A172 (cell line): ENCODE measurements around the gene SLC25A21. TPM values are rescaled to one million over a fixed set of nuclear protein-coding genes. Genes with fewer than 3 reads are reported as not detected.
"Not testable (repeated sequence)": the region's sequence is repeated elsewhere in the genome, so short reads cannot be mapped to it uniquely, and the experiment has no call there.

ENCODE experiments used
- DNase-seq: peaks from one replicate; pipeline ENCODE4 v3.0.0-alpha.2; 2015; ENCODE audit warnings: low spot score
- total RNA-seq: library from RNA; depleted of rRNA; stranded (reverse); fragments of >200 nt; shearing (Covaris generic); gene quantifications from 2 replicates; pipeline ENCODE4 v1.2.3, GENCODE V29; 2014

SLC25A21 gene
- total RNA-seq, 1 experiment from 2014 or later = 0.22 TPM

DNA sequence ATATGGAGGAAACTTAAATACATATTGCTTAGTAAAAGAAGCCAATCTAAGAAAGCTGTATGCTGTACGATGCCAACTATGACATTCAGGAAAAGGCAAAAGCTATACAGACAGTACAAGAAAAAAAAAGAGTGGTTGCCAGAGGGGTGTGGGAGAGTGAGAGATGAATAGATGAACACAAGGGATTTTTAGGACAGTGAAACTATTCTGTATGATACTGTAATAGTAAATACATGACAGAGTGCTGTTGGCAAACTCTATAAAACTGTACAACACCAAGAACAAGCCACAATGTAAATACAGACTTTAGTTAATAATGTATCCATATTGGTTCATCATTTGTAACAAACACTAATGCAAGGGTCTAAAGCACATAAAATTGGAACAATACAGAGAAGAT lies 14.5 kb upstream of the SLC25A21 start:
- no peak for DNase-seq

- DNase-seq = no peak
These were observed 13.3 kb upstream of the SLC25A21 start for GRCh38 chr14:37185670-37186069.

DNA sequence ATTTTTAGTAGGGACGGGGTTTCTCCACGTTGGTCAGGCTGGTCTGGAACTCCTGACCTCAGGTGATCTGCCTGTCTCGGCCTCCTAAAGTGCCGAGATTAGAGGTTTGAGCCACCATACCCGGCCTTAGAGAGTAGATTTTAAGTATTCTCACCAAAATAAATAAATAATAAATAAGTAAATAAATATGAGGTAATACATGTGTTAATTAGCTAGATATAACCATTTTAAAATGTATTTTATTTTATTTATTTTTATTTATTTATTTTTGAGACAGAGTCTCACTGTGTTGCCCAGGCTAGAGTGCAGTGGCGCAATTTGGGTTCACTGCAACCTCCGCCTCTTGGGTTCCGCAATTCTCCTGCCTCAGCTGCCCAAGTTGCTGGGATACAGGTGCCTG lies 12.1 kb upstream of the SLC25A21 start:
- not testable (repeated sequence) for DNase-seq

DNA sequence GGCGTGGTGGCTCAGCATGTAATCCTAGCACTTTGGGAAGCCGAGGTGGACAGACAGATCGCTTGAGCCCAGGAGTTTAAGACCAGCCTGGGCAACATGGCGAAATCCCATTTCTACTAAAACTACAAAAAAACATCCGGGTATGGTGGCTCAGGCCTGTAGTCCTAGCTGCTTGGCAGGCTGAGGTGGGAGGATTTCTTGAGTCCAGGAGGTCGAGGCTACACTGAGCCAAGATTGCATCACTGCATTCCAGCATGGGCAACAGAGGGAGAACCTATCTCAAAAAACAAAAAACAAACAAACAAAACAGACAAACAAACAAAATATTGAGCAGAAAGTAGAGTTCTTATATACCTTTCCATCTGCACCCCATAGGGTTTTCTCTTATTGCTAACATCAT lies 9.0 kb upstream of the SLC25A21 start:
- DNase-seq = no peak

DNA sequence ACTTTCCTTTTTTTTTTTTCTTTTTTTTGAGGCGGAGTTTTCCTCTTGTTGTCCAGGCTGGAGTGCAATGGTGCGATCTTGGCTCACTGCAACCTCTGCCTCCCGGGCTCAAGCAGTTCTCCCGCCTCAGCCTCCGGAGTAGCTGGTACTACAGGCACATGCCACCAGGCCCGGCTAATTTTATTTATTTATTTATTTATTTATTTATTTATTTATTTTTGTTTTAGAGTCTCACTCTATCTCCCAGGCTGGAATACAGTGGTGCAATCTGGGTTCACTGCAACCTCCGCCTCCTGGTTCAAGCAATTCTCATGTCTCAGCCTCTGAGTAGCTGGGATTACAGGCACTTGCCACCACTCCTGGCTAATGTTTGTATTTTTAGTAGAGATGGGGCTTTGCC lies 8.5 kb upstream of the SLC25A21 start:
- not testable (repeated sequence) for DNase-seq

DNA sequence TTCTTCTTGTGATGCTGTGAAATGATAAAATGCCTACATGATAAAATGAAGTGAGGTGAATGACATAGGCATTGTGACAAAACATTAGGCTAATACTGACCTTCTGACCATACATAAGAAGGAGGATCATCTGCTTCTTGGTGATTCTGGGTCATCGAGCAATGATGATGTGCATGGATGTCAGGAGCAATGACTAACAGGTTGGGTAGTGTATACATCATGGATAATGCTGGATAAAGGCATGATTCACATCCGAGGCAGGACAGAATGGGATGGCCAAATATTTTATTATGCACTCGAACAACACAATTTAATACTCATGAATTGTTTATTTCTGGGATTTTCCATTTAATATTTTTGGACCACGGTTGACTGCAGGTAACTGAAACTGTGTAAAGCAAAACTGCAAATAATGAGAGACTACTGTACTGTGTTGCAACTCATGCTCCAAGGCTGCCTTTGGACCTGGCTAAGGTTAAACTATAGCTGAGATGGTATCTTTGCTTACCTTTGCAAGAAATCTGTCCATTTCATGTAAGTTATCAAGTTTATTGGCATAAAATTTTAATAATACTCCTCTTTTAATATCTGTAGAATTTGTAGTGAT lies 7.6 kb upstream of the SLC25A21 start:
- DNase-seq = no peak

DNA sequence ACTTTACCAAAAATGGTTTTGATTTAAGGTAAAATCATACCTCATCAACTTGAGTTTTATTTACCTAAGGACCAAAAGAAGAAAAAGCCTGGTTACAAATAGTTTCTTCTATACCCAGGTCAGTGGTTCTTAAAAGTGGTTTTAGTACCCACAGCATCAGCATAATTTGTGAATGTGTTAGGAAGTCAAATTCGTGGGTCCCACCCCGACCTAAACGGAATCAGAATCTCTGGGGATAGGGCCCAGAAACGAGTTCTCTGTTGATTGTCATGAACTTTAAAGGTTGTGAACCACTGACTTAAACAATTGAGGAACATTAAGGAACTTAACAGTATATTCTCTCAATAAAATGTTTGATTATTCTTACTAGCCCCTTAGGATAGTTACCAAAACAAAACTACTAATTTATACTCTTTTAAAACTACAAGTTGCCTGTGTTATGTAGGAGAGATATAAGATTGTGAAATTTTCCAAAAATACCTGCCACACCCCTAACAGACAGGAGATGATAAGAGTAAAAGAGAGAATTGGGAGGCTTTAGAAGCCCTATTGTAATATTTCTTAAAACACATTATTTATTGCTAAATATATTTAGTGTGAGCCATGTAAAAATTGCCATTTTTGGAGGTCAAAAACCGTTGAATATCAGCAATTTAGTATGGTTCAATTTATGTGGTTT lies 669 bp upstream of the SLC25A21 start:
- DNase-seq = no peak

DNA sequence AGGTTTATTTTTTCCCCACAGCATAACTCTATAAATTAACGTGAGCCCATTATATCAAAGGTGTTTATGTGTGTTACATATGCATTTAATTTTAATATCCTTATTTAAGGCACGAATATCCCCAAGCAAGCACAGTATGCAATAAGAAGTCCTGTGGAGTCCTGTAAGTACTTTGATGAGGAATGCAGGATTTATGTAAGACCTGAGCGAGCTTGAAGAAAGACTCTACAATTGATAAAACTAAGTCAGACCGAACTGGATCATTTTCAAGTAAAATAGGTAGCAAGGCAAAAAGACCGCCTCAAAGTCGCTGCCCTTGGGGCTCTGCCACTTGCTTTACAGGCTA lies 755 bp downstream of the SLC25A21 start:
- DNase-seq = no peak

DNA sequence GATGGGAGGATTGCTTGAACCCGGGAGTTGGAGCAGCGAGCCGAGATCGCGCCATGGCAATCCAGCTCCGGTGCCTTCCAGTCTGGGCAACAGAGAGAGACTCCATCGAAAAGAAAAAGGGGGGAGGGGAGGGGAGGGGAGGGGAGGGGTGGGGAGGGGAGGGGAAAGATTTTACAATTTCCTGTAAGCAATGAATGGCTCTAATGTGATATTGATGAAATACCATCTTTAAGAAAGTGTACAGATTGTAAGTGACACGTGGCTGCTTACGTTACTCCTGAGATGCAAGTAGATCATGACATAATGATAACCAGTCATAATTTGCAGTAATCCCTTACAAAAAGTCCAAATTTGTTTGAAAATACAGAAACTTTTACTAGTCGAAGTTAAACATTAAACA lies 1.4 kb downstream of the SLC25A21 start:
- DNase-seq = no peak

DNA sequence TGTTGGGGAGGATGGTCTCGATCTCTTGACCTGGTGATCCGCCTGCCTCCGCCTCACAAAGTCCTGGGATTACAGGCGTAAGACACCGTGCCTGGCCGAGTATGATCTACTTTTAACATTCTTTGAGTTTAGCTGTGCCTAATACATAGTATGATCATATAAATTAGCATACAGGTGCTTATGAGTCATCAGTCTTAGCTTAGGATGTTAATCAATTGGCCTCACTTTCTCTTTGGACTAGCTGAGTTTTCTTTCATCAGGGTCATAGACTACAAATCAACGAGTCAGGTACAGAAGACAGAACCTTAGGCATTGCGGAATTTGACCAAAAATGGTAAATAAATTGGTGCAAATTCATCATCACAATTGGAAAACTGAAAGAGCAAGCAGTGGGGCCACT lies 2.2 kb downstream of the SLC25A21 start:
- DNase-seq = no peak

- no peak for DNase-seq
These were observed 3.7 kb downstream of the SLC25A21 start for GRCh38 chr14:37168721-37169120.

DNA sequence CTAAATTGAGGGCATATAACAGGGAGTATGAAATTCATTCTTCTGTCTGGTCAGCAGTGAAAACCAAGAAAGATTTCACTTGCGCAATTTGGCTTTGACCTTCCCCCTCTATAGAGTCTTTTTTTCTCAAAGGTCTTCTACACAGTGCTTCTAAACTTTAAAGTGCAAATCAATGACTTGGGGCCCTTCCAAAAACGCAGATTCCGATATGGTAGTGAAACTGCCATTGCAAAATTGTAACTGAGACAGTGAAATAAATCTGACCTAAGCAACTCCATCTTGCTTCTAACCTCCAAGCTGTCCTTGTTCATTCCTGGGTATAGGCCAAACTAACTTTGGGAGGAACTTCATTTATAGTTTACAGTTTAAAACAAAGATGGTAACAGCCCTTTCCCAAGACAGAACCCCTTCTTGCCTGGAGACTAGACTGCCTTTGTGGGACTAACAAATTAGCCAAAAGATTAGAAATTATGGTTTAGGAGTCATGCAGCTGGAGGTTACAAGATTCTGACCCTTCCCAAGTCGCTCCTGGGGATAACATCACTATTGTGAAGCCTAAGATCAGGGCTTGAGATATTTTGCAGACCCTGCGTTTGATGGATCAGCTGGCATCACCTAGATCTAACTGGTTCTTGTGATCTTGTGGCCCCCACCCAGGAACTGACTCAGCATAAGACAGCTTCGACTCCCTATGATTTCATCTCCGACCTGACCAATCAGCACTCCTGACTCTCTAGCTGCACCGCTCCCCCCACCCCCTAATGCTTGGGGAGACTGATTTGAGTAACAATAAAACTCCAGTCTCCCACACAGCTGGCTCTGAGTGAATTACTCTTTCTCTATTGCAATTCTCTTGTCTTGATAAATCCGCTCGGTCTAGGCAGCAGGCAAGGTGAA lies 5.0 kb downstream of the SLC25A21 start:
- peak; percentile 26 for DNase-seq

GRCh38 chr14:37165794-37166193 lies 6.6 kb downstream of the SLC25A21 start:
- DNase-seq = no peak

DNA sequence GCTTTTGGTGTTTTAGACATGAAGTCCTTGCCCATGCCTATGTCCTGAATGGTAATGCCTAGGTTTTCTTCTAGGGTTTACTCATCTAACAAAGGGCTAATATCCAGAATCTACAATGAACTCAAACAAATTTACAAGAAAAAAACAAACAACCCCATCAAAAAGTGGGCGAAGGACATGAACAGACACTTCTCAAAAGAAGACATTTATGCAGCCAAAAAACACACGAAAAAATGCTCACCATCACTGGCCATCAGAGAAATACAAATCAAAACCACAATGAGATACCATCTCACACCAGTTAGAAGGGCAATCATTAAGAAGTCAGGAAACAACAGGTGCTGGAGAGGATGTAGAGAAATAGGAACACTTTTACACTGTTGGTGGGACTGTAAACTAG lies 10.1 kb downstream of the SLC25A21 start:
- DNase-seq = not testable (repeated sequence)

DNA sequence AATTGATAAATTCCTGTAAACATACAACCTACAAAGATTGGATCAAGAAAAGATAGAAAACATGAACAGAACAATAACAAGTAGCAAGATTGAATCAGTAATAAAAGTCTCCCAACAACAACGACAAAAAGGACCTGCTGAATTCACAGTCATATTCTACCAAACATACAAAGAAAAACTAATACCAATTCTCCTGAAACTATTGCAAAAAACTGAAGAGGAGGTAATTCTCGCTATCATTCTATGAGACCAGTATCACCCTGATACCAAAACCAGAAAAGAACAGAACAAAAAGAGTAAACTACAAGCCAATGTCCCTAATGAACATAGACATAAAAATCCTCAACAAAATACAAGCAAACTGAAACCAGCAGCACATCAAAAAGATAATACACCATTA lies 14.4 kb downstream of the SLC25A21 start:
- no peak for DNase-seq

GRCh38 chr14:37153483-37153882 lies 18.9 kb downstream of the SLC25A21 start:
- DNase-seq = no peak

- DNase-seq = no peak
These were observed 19.4 kb downstream of the SLC25A21 start for GRCh38 chr14:37153005-37153404.

DNA sequence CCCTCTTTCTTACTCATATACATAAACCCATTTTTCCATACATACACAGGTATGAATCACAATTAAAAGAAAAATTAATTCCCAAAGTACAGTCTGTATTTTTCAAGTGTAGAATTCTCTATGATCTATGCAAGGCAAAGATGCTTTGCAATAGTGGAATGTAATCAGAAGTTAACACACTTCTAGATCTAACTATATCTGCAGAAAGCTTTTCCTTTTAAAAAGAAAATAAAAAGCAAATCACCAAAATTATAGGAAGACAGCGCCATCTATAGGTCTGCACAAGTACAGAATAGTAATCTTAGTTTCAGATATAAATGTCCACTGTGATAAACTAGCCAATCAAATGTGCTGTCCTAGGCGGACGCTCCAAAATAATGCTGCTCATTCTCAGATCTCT lies 22.0 kb downstream of the SLC25A21 start:
- peak; percentile 33 for DNase-seq

GRCh38 chr14:37147310-37147880 lies 25.0 kb downstream of the SLC25A21 start:
- no peak for DNase-seq

GRCh38 chr14:37146438-37146837 lies 26.0 kb downstream of the SLC25A21 start:
- not testable (repeated sequence) for DNase-seq

GRCh38 chr14:37145395-37145794 lies 27.0 kb downstream of the SLC25A21 start:
- DNase-seq = no peak

- no peak for DNase-seq
These were observed 27.6 kb downstream of the SLC25A21 start for GRCh38 chr14:37144729-37145363.
